Effector memory CD4-positive, alpha-beta T cell (primary cell): ENCODE measurements around the gene CACNG5.

ENCODE experiments used
- DNase-seq, 3 donors: peaks; one replicate each; pipeline ENCODE4 v3.0.0-alpha.2; 2020
- H3K27ac ChIP-seq: 2 replicates; pipeline ENCODE4 v1.7.0; 2013; ENCODE audit warnings: mild to moderate bottlenecking, low read length, moderate library complexity; ENCODE audit not compliant: insufficient read depth, poor library complexity, severe bottlenecking
- H3K27me3 ChIP-seq: replicated peaks from 2 replicates; pipeline ENCODE4 v1.7.0; 2013; ENCODE audit warnings: mild to moderate bottlenecking, low read length; ENCODE audit not compliant: insufficient read depth, control insufficient read depth, poor library complexity, severe bottlenecking
- H3K36me3 ChIP-seq: 2 replicates; pipeline ENCODE4 v1.7.0; 2013; ENCODE audit warnings: mild to moderate bottlenecking, low read length, moderate library complexity; ENCODE audit not compliant: control insufficient read depth, insufficient read depth
- H3K4me1 ChIP-seq: 2 replicates; pipeline ENCODE4 v1.7.0; 2013; ENCODE audit warnings: low read length, mild to moderate bottlenecking; ENCODE audit not compliant: control insufficient read depth, insufficient read depth, poor library complexity, severe bottlenecking
- H3K4me3 ChIP-seq: 2 replicates; pipeline ENCODE4 v1.7.0; 2013; ENCODE audit warnings: low read length, low read depth, mild to moderate bottlenecking; ENCODE audit not compliant: insufficient read depth, poor library complexity, severe bottlenecking
- H3K9me3 ChIP-seq: 2 replicates; pipeline ENCODE4 v1.7.0; 2013; ENCODE audit warnings: mild to moderate bottlenecking, low read length, moderate library complexity; ENCODE audit not compliant: control insufficient read depth

The CACNG5 gene

GRCh38 chr17:66843627-66844026, 8.7 kb downstream of the CACNG5 start:
- no peaks in the 10 kb centered on the region for H3K4me1 ChIP-seq
- H3K27ac ChIP-seq = no peak overlapping the region
- no peaks in the 10 kb centered on the region for H3K9me3 ChIP-seq
- no peaks in the 10 kb centered on the region for H3K36me3 ChIP-seq
- no peak for DNase-seq
- H3K4me3 ChIP-seq = no peak overlapping the region
- no peaks in the 10 kb centered on the region for H3K27me3 ChIP-seq

GRCh38 chr17:66847704-66848103, 12.8 kb downstream of the CACNG5 start:
- Histone ChIP-seq H3K36me3 (no peaks in the 10 kb centered on the region), H3K9me3 (no peaks in the 10 kb centered on the region), H3K27me3 (no peaks in the 10 kb centered on the region), H3K4me1 (no peaks in the 10 kb centered on the region), H3K4me3 (no peak overlapping the region), H3K27ac (no peak overlapping the region)
- no peak for DNase-seq

- Histone ChIP-seq H3K9me3 (no peaks in the 10 kb centered on the region), H3K4me3 (no peak overlapping the region), H3K4me1 (no peaks in the 10 kb centered on the region), H3K27me3 (no peaks in the 10 kb centered on the region), H3K27ac (no peak overlapping the region), H3K36me3 (no peaks in the 10 kb centered on the region)
- DNase-seq = no peak
Measured at GRCh38 chr17:66848496-66848895, 13.6 kb downstream of the CACNG5 start.

DNA sequence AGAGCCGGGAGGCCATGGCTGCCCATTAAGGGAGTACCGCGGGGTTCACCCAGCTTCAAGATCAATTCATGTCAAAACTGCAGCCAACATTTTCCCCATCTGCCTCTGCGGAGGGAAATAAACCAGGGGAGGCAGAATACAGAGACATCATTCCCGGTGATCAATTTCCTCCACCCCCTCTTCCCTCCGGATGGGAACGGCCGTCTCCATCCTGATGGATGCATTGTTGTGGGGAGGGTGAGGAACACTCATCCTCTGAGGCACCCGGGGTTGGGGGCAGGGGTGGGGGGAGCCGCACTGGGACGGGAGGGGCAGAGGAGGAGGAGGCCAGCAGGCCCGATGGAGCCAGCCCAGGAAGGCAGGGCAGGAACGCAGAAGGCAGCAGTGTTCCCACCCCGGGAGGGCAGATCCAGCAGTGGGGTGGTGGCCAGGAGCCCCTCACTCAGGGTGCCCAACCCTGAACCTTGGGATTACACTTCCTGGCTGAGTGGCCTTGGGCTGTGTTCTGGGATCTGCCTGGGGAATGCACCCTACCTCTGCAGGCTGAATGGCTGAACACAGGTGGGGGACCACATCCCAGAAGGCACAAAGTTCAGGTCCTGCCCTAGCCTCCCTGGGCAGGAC, 14.2 kb downstream of the CACNG5 start:
- Histone ChIP-seq H3K36me3 (no peaks in the 10 kb centered on the region), H3K4me3 (no peak overlapping the region), H3K27me3 (no peaks in the 10 kb centered on the region), H3K9me3 (no peaks in the 10 kb centered on the region), H3K4me1 (no peaks in the 10 kb centered on the region), H3K27ac (no peak overlapping the region)
- DNase-seq = no peak

DNA sequence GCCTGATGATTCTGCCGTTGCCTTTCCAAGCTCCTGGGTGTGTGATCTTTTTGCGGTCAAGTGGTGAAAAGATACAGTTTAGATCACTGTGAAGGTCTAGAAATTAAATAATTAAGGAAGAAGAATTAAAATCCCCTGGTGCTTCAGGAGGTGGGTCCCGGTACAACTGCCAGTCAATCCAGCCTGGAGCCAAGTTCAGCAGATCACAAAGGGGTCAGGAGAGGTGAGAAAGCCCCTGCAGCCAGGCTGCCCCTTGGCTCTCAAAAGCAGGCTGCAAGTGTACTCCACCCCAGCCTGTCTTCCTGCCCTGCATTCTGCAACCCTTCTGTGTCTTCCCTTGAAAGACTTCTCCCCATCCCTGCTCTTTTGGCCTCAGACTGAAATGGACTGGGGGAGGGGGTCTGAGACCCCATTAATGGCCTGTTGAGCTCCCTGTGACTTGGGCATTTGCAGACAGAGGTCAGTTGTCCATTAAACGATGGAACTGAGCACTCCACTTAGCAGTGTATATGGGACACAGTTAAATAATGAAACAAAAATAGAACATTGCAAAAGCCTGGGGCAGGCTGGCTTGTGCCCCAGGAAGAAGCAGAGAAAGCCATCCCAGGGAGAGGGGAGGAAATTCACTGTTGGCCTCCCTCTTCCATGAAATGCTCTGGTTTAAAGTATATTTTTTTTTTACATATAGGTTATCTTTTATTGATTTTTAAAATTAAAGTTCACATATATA, 15.1 kb downstream of the CACNG5 start:
- no peaks in the 10 kb centered on the region for H3K27me3 ChIP-seq
- H3K36me3 ChIP-seq = no peaks in the 10 kb centered on the region
- H3K9me3 ChIP-seq = no peaks in the 10 kb centered on the region
- no peaks in the 10 kb centered on the region for H3K4me1 ChIP-seq
- no peak overlapping the region for H3K27ac ChIP-seq
- no peak for DNase-seq
- H3K4me3 ChIP-seq = no peak overlapping the region

DNA sequence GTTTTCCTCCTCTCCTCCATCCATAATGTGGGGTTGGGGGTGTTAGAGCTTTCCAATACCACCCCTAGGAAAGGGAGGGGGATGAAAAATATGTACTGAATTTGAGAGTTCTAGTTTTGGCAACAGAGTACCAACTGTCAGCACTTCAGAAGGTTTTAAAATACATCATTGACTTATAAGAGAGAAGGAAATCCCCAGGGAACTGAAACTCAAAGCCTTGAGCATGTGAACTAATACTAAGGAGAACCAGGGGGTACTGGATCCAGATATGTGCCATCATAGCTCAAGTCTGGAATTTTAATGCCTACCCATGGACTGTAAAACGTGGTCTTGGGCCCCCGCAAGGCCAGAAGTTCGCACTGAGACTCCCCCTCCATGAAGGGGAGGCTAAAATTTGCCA, 15.8 kb downstream of the CACNG5 start:
- Histone ChIP-seq H3K4me1 (no peaks in the 10 kb centered on the region), H3K9me3 (no peaks in the 10 kb centered on the region), H3K36me3 (no peaks in the 10 kb centered on the region), H3K27ac (no peak overlapping the region), H3K27me3 (no peaks in the 10 kb centered on the region), H3K4me3 (no peak overlapping the region)
- no peak for DNase-seq

GRCh38 chr17:66855204-66855603, 20.3 kb downstream of the CACNG5 start:
- peak in 1 of 3 donors; percentile 9 for DNase-seq
- Histone ChIP-seq H3K27ac (no peak overlapping the region), H3K9me3 (no peaks in the 10 kb centered on the region), H3K4me3 (no peak overlapping the region), H3K36me3 (no peaks in the 10 kb centered on the region), H3K4me1 (no peaks in the 10 kb centered on the region), H3K27me3 (no peaks in the 10 kb centered on the region)

- no peaks in the 10 kb centered on the region for H3K36me3 ChIP-seq
- H3K4me1 ChIP-seq = no peaks in the 10 kb centered on the region
- no peaks in the 10 kb centered on the region for H3K27me3 ChIP-seq
- H3K27ac ChIP-seq = no peak overlapping the region
- DNase-seq = no peak
- no peaks in the 10 kb centered on the region for H3K9me3 ChIP-seq
- H3K4me3 ChIP-seq = no peak overlapping the region
Measured at GRCh38 chr17:66858226-66859083, 23.5 kb downstream of the CACNG5 start.

DNA sequence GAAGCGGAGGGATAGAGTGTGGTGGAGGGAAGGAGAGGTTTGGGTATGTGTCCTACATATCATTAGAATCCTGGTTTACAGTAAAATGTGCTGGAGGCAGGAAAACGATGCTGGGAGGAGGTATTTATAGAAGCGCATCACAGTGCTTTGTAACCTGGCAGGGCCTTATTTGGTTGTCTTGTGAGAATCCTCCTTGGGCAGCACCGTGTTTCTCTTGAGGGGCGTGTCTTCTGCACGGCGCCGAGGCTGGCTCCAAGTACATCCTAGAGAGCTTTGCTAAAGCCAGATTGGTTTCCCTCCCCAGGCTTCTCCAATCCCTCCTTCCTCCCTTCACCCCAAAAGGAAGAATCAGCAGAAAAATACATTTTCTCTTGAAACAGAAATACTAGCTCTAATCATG, 24.4 kb downstream of the CACNG5 start:
- Histone ChIP-seq H3K4me3 (no peak overlapping the region), H3K27me3 (no peaks in the 10 kb centered on the region), H3K27ac (no peak overlapping the region), H3K36me3 (no peaks in the 10 kb centered on the region), H3K9me3 (no peaks in the 10 kb centered on the region), H3K4me1 (no peaks in the 10 kb centered on the region)
- DNase-seq = no peak

GRCh38 chr17:66860204-66860603, 25.3 kb downstream of the CACNG5 start:
- H3K9me3 ChIP-seq = no peaks in the 10 kb centered on the region
- DNase-seq = no peak
- H3K27me3 ChIP-seq = no peaks in the 10 kb centered on the region

More at GRCh38 chr17:66860204-66860603, 25.3 kb downstream of the CACNG5 start:
- Histone ChIP-seq H3K27ac (no peak overlapping the region), H3K4me3 (no peak overlapping the region), H3K4me1 (no peaks in the 10 kb centered on the region), H3K36me3 (no peaks in the 10 kb centered on the region)
